Naive B cell (primary cell): ENCODE data around the gene MMGT1. TPM values are rescaled to one million over a fixed set of nuclear protein-coding genes. Genes with fewer than 3 reads are reported as not detected.

Experiments used
- ATAC-seq, 2 donors: fragments of 150-1000 bp; cut with Tn5 transposase; 2 replicates each; pipeline ENCODE4 v1.10.0; 2021; ENCODE audit warnings: low read depth in 2 of 2, mild to moderate bottlenecking in 2 of 2, moderate library complexity in 2 of 2
- DNase-seq: peaks from one replicate; pipeline ENCODE4 v3.0.0; 2022
- H3K27ac Mint-ChIP-seq, 6 donors: one replicate each; pipeline ENCODE4 v1.8.0; 2020 to 2022; ENCODE audit warnings: mild to moderate bottlenecking in 6 of 6, mixed read lengths in 6 of 6, moderate library complexity in 5 of 6, inconsistent platforms in 2 of 6
- H3K27me3 Mint-ChIP-seq, 3 donors: one replicate each; pipeline ENCODE4 v1.8.0; 2021 to 2022; ENCODE audit warnings: mixed read lengths in 3 of 3, mild to moderate bottlenecking in 1 of 3
- H3K36me3 Mint-ChIP-seq, 2 donors: one replicate each; pipeline ENCODE4 v1.8.0; 2020 to 2022; ENCODE audit warnings: mixed read lengths in 2 of 2, inconsistent platforms in 1 of 2, mild to moderate bottlenecking in 1 of 2
- H3K4me1 Mint-ChIP-seq, 3 donors: one replicate each; pipeline ENCODE4 v1.8.0; 2020 to 2022; ENCODE audit warnings: mixed read lengths in 3 of 3, inconsistent platforms in 1 of 3, mild to moderate bottlenecking in 1 of 3, moderate library complexity in 1 of 3
- H3K4me3 Mint-ChIP-seq, 8 donors: one replicate each; pipeline ENCODE4 v1.8.0; 2020 to 2022; ENCODE audit warnings: mild to moderate bottlenecking in 8 of 8, mixed read lengths in 8 of 8, moderate library complexity in 8 of 8, inconsistent platforms in 2 of 8
- H3K9me3 Mint-ChIP-seq, 7 donors: one replicate each; pipeline ENCODE4 v1.8.0; 2020 to 2022; ENCODE audit warnings: mixed read lengths in 7 of 7, mild to moderate bottlenecking in 5 of 7, inconsistent platforms in 2 of 7, moderate library complexity in 1 of 7
- polyA plus RNA-seq, 6 donors: library from polyadenylated mRNA; unstranded; fragments of 300-500 nt; fragmentation: Illumina TruSeq; gene quantifications; one replicate each; pipeline ENCODE4 v1.2.3, GENCODE V29; 2021; ENCODE audit warnings: low read depth in 6 of 6

Gene MMGT1
- 10 to 100 TPM in 3 of 6 donors, 1 to 10 TPM in 3; 7.6 to 11.5 (median 10.4) TPM for polyA plus RNA-seq

GRCh38 chrX:135973548-135974278 lies at the start of gene MMGT1:
Gene MMGT1 (minus strand): TSS chrX:135973988. CDS start chrX:135973675, 313 bp downstream.
- H3K9me3 Mint-ChIP-seq: peaks cover 0 to 1% (median 0%) of the 10 kb centered on the region in 7 donors

GRCh38 chrX:136021903-136022302 lies 48.1 kb upstream of the MMGT1 start:
- Mint-ChIP-seq H3K27ac (no peak overlapping the region), H3K9me3 (peaks cover 0 to 2% (median 0%) of the 10 kb centered on the region in 7 donors), H3K4me1 (no peaks in the 10 kb centered on the region), H3K36me3 (no peaks in the 10 kb centered on the region), H3K4me3 (no peak overlapping the region), H3K27me3 (no peaks in the 10 kb centered on the region)
- DNase-seq: no peak
- ATAC-seq: no peak

More at GRCh38 chrX:135973548-135974278, at the start of gene MMGT1:
- peak; percentile 89 to 90 for ATAC-seq
- H3K27ac Mint-ChIP-seq: peak within 1 kb of the TSS; percentile 95 to 100 (median 99)
- H3K4me3 Mint-ChIP-seq: peak within 1 kb of the TSS; percentile 95 to 99 (median 98)
- H3K27me3 Mint-ChIP-seq: peaks cover 0 to 3% (median 0%) of the 10 kb centered on the region in 3 donors
- no peaks in the 10 kb centered on the region for H3K36me3 Mint-ChIP-seq
- peak; percentile 84 for DNase-seq
- H3K4me1 Mint-ChIP-seq: peaks cover 10 to 24% (median 12%) of the 10 kb centered on the region in 3 donors

GRCh38 chrX:136021160-136021559 lies 47.4 kb upstream of the MMGT1 start:
- peaks cover 0 to 2% (median 0%) of the 10 kb centered on the region in 7 donors for H3K9me3 Mint-ChIP-seq
- no peaks in the 10 kb centered on the region for H3K27me3 Mint-ChIP-seq
- H3K27ac Mint-ChIP-seq: peak overlapping the region in 1 of 6 donors; percentile 83

GRCh38 chrX:136019226-136019625 lies 45.4 kb upstream of the MMGT1 start:
- DNase-seq (no peak), ATAC-seq (no peak)
- H3K27me3 Mint-ChIP-seq: no peaks in the 10 kb centered on the region
- H3K27ac Mint-ChIP-seq: no peak overlapping the region
- H3K4me3 Mint-ChIP-seq: no peak overlapping the region
- H3K9me3 Mint-ChIP-seq: peaks cover 0 to 2% (median 0%) of the 10 kb centered on the region in 7 donors
- H3K4me1 Mint-ChIP-seq: no peaks in the 10 kb centered on the region
- no peaks in the 10 kb centered on the region for H3K36me3 Mint-ChIP-seq

More at GRCh38 chrX:136021160-136021559, 47.4 kb upstream of the MMGT1 start:
- no peak for ATAC-seq
- Mint-ChIP-seq H3K4me3 (no peak overlapping the region), H3K36me3 (no peaks in the 10 kb centered on the region), H3K4me1 (no peaks in the 10 kb centered on the region)
- DNase-seq: no peak

- Mint-ChIP-seq H3K9me3 (peaks cover 0 to 2% (median 0%) of the 10 kb centered on the region in 7 donors), H3K27me3 (no peaks in the 10 kb centered on the region), H3K4me3 (no peak overlapping the region), H3K36me3 (no peaks in the 10 kb centered on the region), H3K4me1 (no peaks in the 10 kb centered on the region), H3K27ac (no peak overlapping the region)
- DNase-seq (no peak), ATAC-seq (no peak)
These were observed 43.1 kb upstream of the MMGT1 start for GRCh38 chrX:136016881-136017280.

GRCh38 chrX:136015016-136015415 lies 41.2 kb upstream of the MMGT1 start:
- Mint-ChIP-seq H3K9me3 (peaks cover 0 to 2% (median 0%) of the 10 kb centered on the region in 7 donors), H3K27ac (no peak overlapping the region), H3K27me3 (no peaks in the 10 kb centered on the region), H3K36me3 (no peaks in the 10 kb centered on the region), H3K4me3 (no peak overlapping the region), H3K4me1 (no peaks in the 10 kb centered on the region)
- DNase-seq: no peak
- ATAC-seq: no peak

GRCh38 chrX:135988245-135988644 lies 14.5 kb upstream of the MMGT1 start:
- Mint-ChIP-seq H3K4me1 (peaks cover 20 to 42% (median 31%) of the 10 kb centered on the region in 3 donors), H3K4me3 (peak overlapping the region in 1 of 8 donors; percentile 43), H3K9me3 (peaks cover 0 to 2% (median 0%) of the 10 kb centered on the region in 7 donors), H3K36me3 (no peaks in the 10 kb centered on the region), H3K27ac (no peak overlapping the region), H3K27me3 (no peaks in the 10 kb centered on the region)
- DNase-seq (no peak), ATAC-seq (no peak)

- Mint-ChIP-seq H3K4me3 (peak overlapping the region; percentile 71 to 98 (median 94)), H3K9me3 (peaks cover 0 to 4% (median 0%) of the 10 kb centered on the region in 7 donors), H3K27me3 (peaks cover 0 to 4% (median 0%) of the 10 kb centered on the region in 3 donors), H3K36me3 (no peaks in the 10 kb centered on the region), H3K27ac (peak overlapping the region; percentile 61 to 98 (median 90)), H3K4me1 (peaks cover 29 to 37% (median 34%) of the 10 kb centered on the region in 3 donors)
- ATAC-seq (no peak), DNase-seq (no peak)
These were observed 12.2 kb upstream of the MMGT1 start for GRCh38 chrX:135985973-135986310.

GRCh38 chrX:135985157-135985972 lies 11.6 kb upstream of the MMGT1 start, which contains the start of gene SLC9A6:
Gene SLC9A6 (plus strand): TSS chrX:135985435. CDS start chrX:135985659, 224 bp downstream.
- DNase-seq: peak; percentile 70
- Mint-ChIP-seq H3K9me3 (peaks cover 0 to 4% (median 0%) of the 10 kb centered on the region in 7 donors), H3K4me1 (peaks cover 31 to 37% (median 34%) of the 10 kb centered on the region in 3 donors), H3K27ac (peak within 1 kb of the TSS; percentile 61 to 98 (median 90)), H3K36me3 (no peaks in the 10 kb centered on the region), H3K4me3 (peak within 1 kb of the TSS; percentile 71 to 98 (median 94)), H3K27me3 (peaks cover 0 to 7% (median 0%) of the 10 kb centered on the region in 3 donors)
- peak; percentile 88 to 89 for ATAC-seq

GRCh38 chrX:135984791-135985156 lies 11.0 kb upstream of the MMGT1 start:
- Mint-ChIP-seq H3K27me3 (peaks cover 0 to 7% (median 0%) of the 10 kb centered on the region in 3 donors), H3K9me3 (peaks cover 0 to 4% (median 0%) of the 10 kb centered on the region in 7 donors), H3K36me3 (no peaks in the 10 kb centered on the region), H3K4me1 (peaks cover 31 to 37% (median 34%) of the 10 kb centered on the region in 3 donors), H3K4me3 (peak overlapping the region; percentile 71 to 98 (median 92)), H3K27ac (peak overlapping the region; percentile 30 to 89 (median 81))
- ATAC-seq (no peak), DNase-seq (no peak)

- ATAC-seq (no peak), DNase-seq (no peak)
- Mint-ChIP-seq H3K9me3 (peaks cover 0 to 4% (median 0%) of the 10 kb centered on the region in 7 donors), H3K36me3 (no peaks in the 10 kb centered on the region), H3K27ac (peak overlapping the region in 5 of 6 donors; percentile 50 to 88 (median 65)), H3K4me1 (peaks cover 28 to 35% (median 34%) of the 10 kb centered on the region in 3 donors), H3K27me3 (peaks cover 0 to 7% (median 0%) of the 10 kb centered on the region in 3 donors), H3K4me3 (peak overlapping the region; percentile 71 to 98 (median 92))
These were observed 10.5 kb upstream of the MMGT1 start for GRCh38 chrX:135984256-135984655.

GRCh38 chrX:135982860-135983259 lies 9.1 kb upstream of the MMGT1 start:
- Mint-ChIP-seq H3K36me3 (no peaks in the 10 kb centered on the region), H3K9me3 (peaks cover 0 to 4% (median 0%) of the 10 kb centered on the region in 7 donors), H3K4me3 (peak overlapping the region in 6 of 8 donors; percentile 12 to 98 (median 91)), H3K27me3 (peaks cover 0 to 15% (median 0%) of the 10 kb centered on the region in 3 donors), H3K27ac (peak overlapping the region in 1 of 6 donors; percentile 61), H3K4me1 (peaks cover 28 to 34% (median 31%) of the 10 kb centered on the region in 3 donors)
- ATAC-seq (no peak), DNase-seq (no peak)

- no peak overlapping the region for H3K27ac Mint-ChIP-seq
- H3K27me3 Mint-ChIP-seq: peaks cover 0 to 15% (median 0%) of the 10 kb centered on the region in 3 donors
- ATAC-seq (no peak), DNase-seq (no peak)
- H3K9me3 Mint-ChIP-seq: peaks cover 0 to 4% (median 0%) of the 10 kb centered on the region in 7 donors
- no peaks in the 10 kb centered on the region for H3K36me3 Mint-ChIP-seq
- H3K4me1 Mint-ChIP-seq: peaks cover 28 to 34% (median 31%) of the 10 kb centered on the region in 3 donors
- peak overlapping the region in 1 of 8 donors; percentile 98 for H3K4me3 Mint-ChIP-seq
These were observed 7.9 kb upstream of the MMGT1 start for GRCh38 chrX:135981668-135982067.
